ENCODE measurements around the gene SENP1.

The SENP1 gene

GRCh38 chr12:48063530-48063929 lies 42.3 kb downstream of the SENP1 start:
- DNase-seq, result no peak

- DNase-seq, result no peak
Observed at GRCh38 chr12:48061938-48062719, 43.8 kb downstream of the SENP1 start.

- DNase-seq, result no peak
Observed at GRCh38 chr12:48060474-48060873, 45.4 kb downstream of the SENP1 start.

- DNase-seq, result no peak
Observed at GRCh38 chr12:48058771-48059170, 47.1 kb downstream of the SENP1 start.

- DNase-seq, result no peak
Observed at GRCh38 chr12:48054955-48055821, 50.7 kb downstream of the SENP1 start.

GRCh38 chr12:48053883-48054282 lies 52.0 kb downstream of the SENP1 start:
- DNase-seq, result no peak

GRCh38 chr12:48053122-48053521 lies 52.8 kb downstream of the SENP1 start:
- no peak for DNase-seq

GRCh38 chr12:48051681-48052080 lies 54.2 kb downstream of the SENP1 start:
- no peak for DNase-seq

- no peak for DNase-seq
Observed at GRCh38 chr12:48050174-48050573, 55.7 kb downstream of the SENP1 start.

GRCh38 chr12:48045965-48046518 lies 59.8 kb downstream of the SENP1 start:
- DNase-seq, result no peak

GRCh38 chr12:48045061-48045846 lies 60.6 kb downstream of the SENP1 start:
- no peak for DNase-seq

GRCh38 chr12:48044396-48044795 lies 61.5 kb downstream of the SENP1 start:
- DNase-seq, result no peak

GRCh38 chr12:48043771-48044170 lies 62.1 kb downstream of the SENP1 start:
- no peak for DNase-seq

GRCh38 chr12:48041591-48042423 lies 64.1 kb downstream of the SENP1 start:
- no peak for DNase-seq

GRCh38 chr12:48040354-48040753 lies 65.5 kb downstream of the SENP1 start:
- DNase-seq, result no peak

- DNase-seq, result no peak
Observed at GRCh38 chr12:48039151-48039550, 66.7 kb downstream of the SENP1 start.

- DNase-seq, result no peak
Observed at GRCh38 chr12:48038085-48038484, 67.8 kb downstream of the SENP1 start.

GRCh38 chr12:48037267-48037915 lies 68.5 kb downstream of the SENP1 start:
- no peak for DNase-seq

- DNase-seq, result no peak
Observed at GRCh38 chr12:48036818-48037217, 69.1 kb downstream of the SENP1 start.

GRCh38 chr12:48034835-48035805 lies 70.8 kb downstream of the SENP1 start:
- DNase-seq, result no peak

Measured in midbrain (tissue), 1 donor.